SK-N-SH (cell line): ENCODE data around the gene CYP21A2.
"Not testable (repeated sequence)": the region's sequence is repeated elsewhere in the genome, so short reads cannot be mapped to it uniquely, and the experiment has no call there.

Source experiments
- CTCF ChIP-seq: fragments of 200-600 bp; sonication (generic); IDR thresholded peaks from 2 replicates; pipeline ENCODE4 v1.6.1; 2017; ENCODE audit warnings: antibody characterized with exemption, mild to moderate bottlenecking, moderate library complexity
- EZH2phosphoT487 ChIP-seq: fragments of 200-600 bp; sonication (generic); IDR thresholded peaks from 2 replicates; pipeline ENCODE4 v1.6.1; 2017; ENCODE audit warnings: low read depth, mixed run types, mild to moderate bottlenecking, antibody characterized with exemption, moderate library complexity, borderline replicate concordance
- FOXM1 ChIP-seq: IDR thresholded peaks from 2 replicates; pipeline ENCODE4 v1.4.0; 2012; ENCODE audit warnings: low read depth, mild to moderate bottlenecking
- NRF1 ChIP-seq: IDR thresholded peaks from 2 replicates; pipeline ENCODE4 v1.6.1; 2012; ENCODE audit warnings: low read depth, mild to moderate bottlenecking, low read length
- RAD21 ChIP-seq: IDR thresholded peaks from 2 replicates; pipeline ENCODE4 v1.6.1; 2012; ENCODE audit warnings: mild to moderate bottlenecking, low read length
- RCOR1 ChIP-seq: fragments of 150-350 bp; IDR thresholded peaks from 2 replicates; pipeline ENCODE4 v1.6.1; 2017; ENCODE audit warnings: antibody characterized with exemption, low read length
- TAF1 ChIP-seq: IDR thresholded peaks from 2 replicates; pipeline ENCODE4 v1.6.1; 2012; ENCODE audit warnings: low read depth, mild to moderate bottlenecking, low read length, moderate library complexity, borderline replicate concordance
- TF ChIP-seq, protein P1 (sequence below): IDR thresholded peaks from 2 replicates; pipeline ENCODE4 v1.6.1; 2012; ENCODE audit warnings: mild to moderate bottlenecking, low read depth, low read length, moderate library complexity

DNA sequence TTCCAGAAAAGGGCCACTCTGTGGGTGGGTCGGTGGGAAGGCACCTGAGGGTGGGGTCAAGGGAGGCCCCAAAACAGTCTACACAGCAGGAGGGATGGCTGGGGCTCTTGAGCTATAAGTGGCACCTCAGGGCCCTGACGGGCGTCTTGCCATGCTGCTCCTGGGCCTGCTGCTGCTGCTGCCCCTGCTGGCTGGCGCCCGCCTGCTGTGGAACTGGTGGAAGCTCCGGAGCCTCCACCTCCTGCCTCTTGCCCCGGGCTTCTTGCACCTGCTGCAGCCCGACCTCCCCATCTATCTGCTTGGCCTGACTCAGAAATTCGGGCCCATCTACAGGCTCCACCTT is 32.7 kb upstream of the CYP21A2 start:
- not testable (repeated sequence) for TF ChIP-seq RAD21, CTCF, EZH2phosphoT487, TAF1, FOXM1, NRF1, RCOR1
- TF ChIP-seq, protein P1, sequence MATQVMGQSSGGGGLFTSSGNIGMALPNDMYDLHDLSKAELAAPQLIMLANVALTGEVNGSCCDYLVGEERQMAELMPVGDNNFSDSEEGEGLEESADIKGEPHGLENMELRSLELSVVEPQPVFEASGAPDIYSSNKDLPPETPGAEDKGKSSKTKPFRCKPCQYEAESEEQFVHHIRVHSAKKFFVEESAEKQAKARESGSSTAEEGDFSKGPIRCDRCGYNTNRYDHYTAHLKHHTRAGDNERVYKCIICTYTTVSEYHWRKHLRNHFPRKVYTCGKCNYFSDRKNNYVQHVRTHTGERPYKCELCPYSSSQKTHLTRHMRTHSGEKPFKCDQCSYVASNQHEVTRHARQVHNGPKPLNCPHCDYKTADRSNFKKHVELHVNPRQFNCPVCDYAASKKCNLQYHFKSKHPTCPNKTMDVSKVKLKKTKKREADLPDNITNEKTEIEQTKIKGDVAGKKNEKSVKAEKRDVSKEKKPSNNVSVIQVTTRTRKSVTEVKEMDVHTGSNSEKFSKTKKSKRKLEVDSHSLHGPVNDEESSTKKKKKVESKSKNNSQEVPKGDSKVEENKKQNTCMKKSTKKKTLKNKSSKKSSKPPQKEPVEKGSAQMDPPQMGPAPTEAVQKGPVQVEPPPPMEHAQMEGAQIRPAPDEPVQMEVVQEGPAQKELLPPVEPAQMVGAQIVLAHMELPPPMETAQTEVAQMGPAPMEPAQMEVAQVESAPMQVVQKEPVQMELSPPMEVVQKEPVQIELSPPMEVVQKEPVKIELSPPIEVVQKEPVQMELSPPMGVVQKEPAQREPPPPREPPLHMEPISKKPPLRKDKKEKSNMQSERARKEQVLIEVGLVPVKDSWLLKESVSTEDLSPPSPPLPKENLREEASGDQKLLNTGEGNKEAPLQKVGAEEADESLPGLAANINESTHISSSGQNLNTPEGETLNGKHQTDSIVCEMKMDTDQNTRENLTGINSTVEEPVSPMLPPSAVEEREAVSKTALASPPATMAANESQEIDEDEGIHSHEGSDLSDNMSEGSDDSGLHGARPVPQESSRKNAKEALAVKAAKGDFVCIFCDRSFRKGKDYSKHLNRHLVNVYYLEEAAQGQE = not testable (repeated sequence)
